Keratinocyte (primary cell): ENCODE results near the gene RAB40A. TPM values are rescaled to one million over a fixed set of nuclear protein-coding genes. Genes with fewer than 3 reads are reported as not detected.

Source experiments
- DNase-seq: peaks from one replicate; pipeline ENCODE4 v3.0.0-alpha.2; 2011; ENCODE audit warnings: low read depth, missing footprints, low spot score
- FAIRE-seq: peaks from 2 replicates; lab custom pipeline; 2011; peaks lifted over from hg19 to GRCh38; lab: Jason Lieb, UNC
- H2AFZ ChIP-seq: 2 replicates; pipeline ENCODE4 v1.6.0; 2012; ENCODE audit warnings: low read length, control low read depth, inconsistent platforms; ENCODE audit not compliant: control insufficient read depth
- H3K27ac ChIP-seq: 2 replicates; pipeline ENCODE4 v1.5.1; 2011; ENCODE audit warnings: low read length; ENCODE audit not compliant: control insufficient read depth, insufficient read depth
- H3K27me3 ChIP-seq: 3 replicates; pipeline ENCODE4 v1.6.0; 2011; ENCODE audit warnings: low read length; ENCODE audit not compliant: control insufficient read depth, insufficient read depth; ENCODE audit errors: extremely low read depth
- H3K36me3 ChIP-seq, 2 experiments: 2 replicates in 1 of 2; 3 replicates in 1 of 2; pipeline ENCODE4 v1.5.1; 2011; ENCODE audit warnings: low read length in 2 of 2, mild to moderate bottlenecking in 1 of 2; ENCODE audit not compliant: control insufficient read depth in 2 of 2, insufficient read depth in 2 of 2; ENCODE audit errors: extremely low read depth in 1 of 2
- H3K4me1 ChIP-seq: 3 replicates; pipeline ENCODE4 v1.5.1; 2011; ENCODE audit warnings: low read length; ENCODE audit not compliant: control insufficient read depth, insufficient read depth; ENCODE audit errors: extremely low read depth
- H3K4me2 ChIP-seq: 3 replicates; pipeline ENCODE4 v1.6.0; 2011; ENCODE audit warnings: low read depth, low read length; ENCODE audit not compliant: control insufficient read depth, insufficient read depth; ENCODE audit errors: extremely low read depth
- H3K4me3 ChIP-seq, 3 experiments: fragments of 200-600 bp in 1 of 3; sonication (generic) in 1 of 3; 2 replicates in 2 of 3; 3 replicates in 1 of 3; pipeline ENCODE4 v1.5.1; 2011 to 2016; ENCODE audit warnings: low read length in 3 of 3, mild to moderate bottlenecking in 3 of 3, control low read depth in 2 of 3, inconsistent platforms in 1 of 3, low read depth in 1 of 3, mixed read lengths in 1 of 3, mixed run types in 1 of 3, moderate library complexity in 1 of 3; ENCODE audit not compliant: control insufficient read depth in 2 of 3, insufficient read depth in 2 of 3; ENCODE audit errors: extremely low read depth in 1 of 3
- H3K79me2 ChIP-seq: 2 replicates; pipeline ENCODE4 v1.6.0; 2012; ENCODE audit warnings: low read length; ENCODE audit not compliant: control insufficient read depth, insufficient read depth
- H3K9ac ChIP-seq: 3 replicates; pipeline ENCODE4 v1.6.0; 2011; ENCODE audit warnings: low read length; ENCODE audit not compliant: control insufficient read depth, insufficient read depth; ENCODE audit errors: extremely low read depth
- H3K9me1 ChIP-seq: 3 replicates; pipeline ENCODE4 v1.6.0; 2011; ENCODE audit warnings: low read length; ENCODE audit not compliant: control insufficient read depth, insufficient read depth; ENCODE audit errors: extremely low read depth
- H3K9me3 ChIP-seq: 2 replicates; pipeline ENCODE4 v1.5.1; 2012; ENCODE audit warnings: low read depth, low read length; ENCODE audit not compliant: control insufficient read depth
- H4K20me1 ChIP-seq: 3 replicates; pipeline ENCODE4 v1.6.0; 2011; ENCODE audit warnings: low read length; ENCODE audit not compliant: control insufficient read depth, insufficient read depth; ENCODE audit errors: extremely low read depth
- CTCF ChIP-seq, 3 experiments: IDR thresholded peaks in 1 of 3; conservative IDR thresholded peaks in 1 of 3; optimal IDR thresholded peaks in 1 of 3; 2 replicates in 2 of 3; 3 replicates in 1 of 3; pipeline versions ENCODE3 to v1.5.1; 2011; ENCODE audit warnings: low read length in 3 of 3, mild to moderate bottlenecking in 3 of 3, moderate library complexity in 2 of 3, control low read depth in 1 of 3, inconsistent platforms in 1 of 3; ENCODE audit not compliant: insufficient read depth in 2 of 3; ENCODE audit errors: extremely low read depth in 1 of 3
- EZH2 ChIP-seq: IDR thresholded peaks from one replicate; pipeline ENCODE4 v1.6.1; 2012; ENCODE audit warnings: inconsistent platforms, mild to moderate bottlenecking, low read length, moderate library complexity
- dilution Hi-C: fragments of 300-500 bp; cut with MboI; formaldehyde crosslinking; loops from one replicate; pipeline ENCODE4 v1.7.0; 2020; ENCODE audit warnings: low sequenced_read_pairs; ENCODE audit not compliant: extremely low pct_ligation_motif_present
- polyA plus RNA-seq, 5 experiments: library from polyadenylated mRNA; depleted of rRNA in 3 of 5; stranded (reverse) in 3 of 5; stranded (forward) in 1 of 5; unstranded in 1 of 5; fragments of >200 nt; gene quantifications; 1 replicate in 1 of 5; 2 replicates in 3 of 5; 3 replicates in 1 of 5; pipeline versions ENCODE4 v1.2.1 to v1.2.3, GENCODE V29; 2011 to 2012; ENCODE audit warnings: missing spikeins in 2 of 5, low read depth in 1 of 5, low replicate concordance in 1 of 5

The RAB40A gene
- polyA plus RNA-seq, 1 donor (not counting 4 experiments of a cell fraction or from before 2014, with no cell fraction given), result 0.33 TPM

- H3K9me1 ChIP-seq, result no peaks in the 10 kb centered on the region
- no peaks in the 10 kb centered on the region for H3K36me3 ChIP-seq
- no peak overlapping the region for H3K27ac ChIP-seq
- TF ChIP-seq EZH2, result no peak
- no peak for TF ChIP-seq CTCF (optimal IDR thresholded peaks at IDR 0.05 in 1 of 3, IDR thresholded peaks at IDR 0.05 in 1 of 3, conservative IDR thresholded peaks at IDR 0.05 in 1 of 3; ENCODE audit: extremely low read depth in 1 of 3, insufficient read depth in 2 of 3, low read length in 3 of 3)
- FAIRE-seq, result no peak
- no peaks in the 10 kb centered on the region for H3K4me1 ChIP-seq
- no peak overlapping the region for H2AFZ ChIP-seq
- H3K27me3 ChIP-seq, result peaks cover 2% of the 10 kb centered on the region
- H4K20me1 ChIP-seq, result no peaks in the 10 kb centered on the region
- H3K79me2 ChIP-seq, result no peaks in the 10 kb centered on the region
- no peak for DNase-seq
- no peak overlapping the region for H3K4me3 ChIP-seq
- dilution Hi-C loops, result no loop called here
- no peak overlapping the region for H3K9ac ChIP-seq
- H3K9me3 ChIP-seq, result no peaks in the 10 kb centered on the region
- H3K4me2 ChIP-seq, result no peak overlapping the region
Observed at GRCh38 chrX:103523605-103524004, 4.3 kb upstream of the RAB40A start.

GRCh38 chrX:103520386-103520785 is 1.1 kb upstream of the RAB40A start:
- no peak overlapping the region for H3K4me2 ChIP-seq
- no peaks in the 10 kb centered on the region for H3K9me1 ChIP-seq
- no peak overlapping the region for H3K4me3 ChIP-seq
- H2AFZ ChIP-seq, result no peak overlapping the region
- H3K79me2 ChIP-seq, result no peaks in the 10 kb centered on the region
- no peaks in the 10 kb centered on the region for H3K4me1 ChIP-seq
- no peaks in the 10 kb centered on the region for H3K36me3 ChIP-seq
- DNase-seq (no peak), FAIRE-seq (no peak)
- no peak overlapping the region for H3K27ac ChIP-seq
- peaks cover 2% of the 10 kb centered on the region for H3K27me3 ChIP-seq
- H3K9me3 ChIP-seq, result no peaks in the 10 kb centered on the region
- no peak for TF ChIP-seq CTCF (optimal IDR thresholded peaks at IDR 0.05 in 1 of 3, IDR thresholded peaks at IDR 0.05 in 1 of 3, conservative IDR thresholded peaks at IDR 0.05 in 1 of 3; ENCODE audit: extremely low read depth in 1 of 3, insufficient read depth in 2 of 3, low read length in 3 of 3)
- no peak for TF ChIP-seq EZH2
- dilution Hi-C loops, result no loop called here
- no peaks in the 10 kb centered on the region for H4K20me1 ChIP-seq
- H3K9ac ChIP-seq, result no peak overlapping the region
